ENCODE measurements around the gene GNAQ. TPM values are rescaled to one million over a fixed set of nuclear protein-coding genes. Genes with fewer than 3 reads are reported as not detected.
A peak's percentile ranks its signal among the peaks of the same experiment; 100 is the strongest.

The GNAQ gene
- total RNA-seq, 6 donors from 2014 or later, result 50.3 to 117 (median 94.3) TPM

- peaks cover 3 to 20% (median 10%) of the 10 kb centered on the region in 4 donors for H3K4me1 ChIP-seq
- H3K36me3 ChIP-seq, result peaks cover 2 to 30% (median 9%) of the 10 kb centered on the region in 4 donors
- no peaks in the 10 kb centered on the region for H3K27me3 ChIP-seq
- H3K4me3 ChIP-seq, result no peak overlapping the region
- H3K27ac ChIP-seq, result peak overlapping the region in 1 of 4 donors; percentile 32
- DNase-seq (no peak), ATAC-seq (ENCODE audit: low FRiP score in 2 of 2) (no peak)
- no peaks in the 10 kb centered on the region for H3K9me3 ChIP-seq
- TF ChIP-seq POLR2AphosphoS5 (IDR thresholded peaks at IDR 0.05) (no peak), POLR2A (IDR thresholded peaks at IDR 0.05) (no peak), EP300 (IDR thresholded peaks at IDR 0.05) (no peak), CTCF (IDR thresholded peaks at IDR 0.05) (no peak)
- WGBS, 2 donors, result 66 to 74% methylated on average over 3 of the region's 3 CpGs
These were observed 113.8 kb downstream of the GNAQ start for GRCh38 chr9:77917800-77918199.

- H3K27ac ChIP-seq, result peak overlapping the region in 1 of 4 donors; percentile 20
- H3K4me1 ChIP-seq, result peaks cover 3 to 20% (median 10%) of the 10 kb centered on the region in 4 donors
- no peaks in the 10 kb centered on the region for H3K27me3 ChIP-seq
- H3K9me3 ChIP-seq, result no peaks in the 10 kb centered on the region
- H3K36me3 ChIP-seq, result peaks cover under 1 to 25% (median 9%) of the 10 kb centered on the region in 4 donors
- ATAC-seq (ENCODE audit: low FRiP score in 2 of 2) (no peak), DNase-seq (no peak)
- 65 to 72% methylated on average over 3 of the region's 3 CpGs for WGBS, 2 donors
- no peak overlapping the region for H3K4me3 ChIP-seq
- TF ChIP-seq POLR2A (IDR thresholded peaks at IDR 0.05) (no peak), EP300 (IDR thresholded peaks at IDR 0.05) (no peak), POLR2AphosphoS5 (IDR thresholded peaks at IDR 0.05) (no peak), CTCF (IDR thresholded peaks at IDR 0.05) (no peak)
These were observed 114.8 kb downstream of the GNAQ start for GRCh38 chr9:77916820-77917219.

- peaks cover 0 to 21% (median 9%) of the 10 kb centered on the region in 4 donors for H3K36me3 ChIP-seq
- 62 to 66% methylated on average over 4 of the region's 4 CpGs for WGBS, 2 donors
- DNase-seq, result no peak
- no peak for ATAC-seq (ENCODE audit: low FRiP score in 2 of 2)
- no peak overlapping the region for H3K4me3 ChIP-seq
- peak overlapping the region in 1 of 4 donors; percentile 17 for H3K27ac ChIP-seq
- no peaks in the 10 kb centered on the region for H3K9me3 ChIP-seq
- no peaks in the 10 kb centered on the region for H3K27me3 ChIP-seq
- TF ChIP-seq CTCF (IDR thresholded peaks at IDR 0.05) (no peak), POLR2AphosphoS5 (IDR thresholded peaks at IDR 0.05) (no peak), POLR2A (IDR thresholded peaks at IDR 0.05) (no peak), EP300 (IDR thresholded peaks at IDR 0.05) (no peak)
- peaks cover 3 to 22% (median 10%) of the 10 kb centered on the region in 4 donors for H3K4me1 ChIP-seq
These were observed 115.2 kb downstream of the GNAQ start for GRCh38 chr9:77916410-77916819.

- no peak for ATAC-seq (ENCODE audit: low FRiP score in 2 of 2)
These were observed 115.9 kb downstream of the GNAQ start for GRCh38 chr9:77915744-77916143.

More at GRCh38 chr9:77915744-77916143, 115.9 kb downstream of the GNAQ start:
- Histone ChIP-seq H3K27me3 (no peaks in the 10 kb centered on the region), H3K27ac (no peak overlapping the region), H3K9me3 (no peaks in the 10 kb centered on the region), H3K4me1 (peaks cover 3 to 28% (median 10%) of the 10 kb centered on the region in 4 donors), H3K4me3 (no peak overlapping the region), H3K36me3 (peaks cover 0 to 14% (median 9%) of the 10 kb centered on the region in 4 donors)
- 93 to 94% methylated on average over 2 of the region's 2 CpGs for WGBS, 2 donors
- no peak for TF ChIP-seq POLR2AphosphoS5 (IDR thresholded peaks at IDR 0.05)
- no peak for TF ChIP-seq POLR2A (IDR thresholded peaks at IDR 0.05)
- no peak for TF ChIP-seq CTCF (IDR thresholded peaks at IDR 0.05)
- TF ChIP-seq EP300 (IDR thresholded peaks at IDR 0.05), result no peak
- DNase-seq, result no peak

All from upper lobe of left lung (tissue), 6 donors.